H1 (cell line): ENCODE data around the gene FAM131C. TPM values are rescaled to one million over a fixed set of nuclear protein-coding genes. Genes with fewer than 3 reads are reported as not detected.

ENCODE experiments used
- CTCF ChIA-PET: fragments of 300-600 bp; sonication (Branson Sonifier 250); formaldehyde crosslinking; loops from one replicate; lab custom pipeline; 2021; ENCODE audit not compliant: partially characterized antibody; lab: Charles Lee
- POLR2A ChIA-PET: fragments of 300-600 bp; sonication (Branson Sonifier 250); formaldehyde crosslinking; loops from one replicate; lab custom pipeline; 2021; ENCODE audit warnings: inconsistent platforms; ENCODE audit not compliant: partially characterized antibody; lab: Charles Lee
- DNase-seq, 2 experiments: peaks; one replicate each; pipeline versions ENCODE4 v3.0.0 to v3.0.0-alpha.2; 2010 to 2022; ENCODE audit warnings: low spot score in 2 of 2, low read depth in 1 of 2, mixed read lengths in 1 of 2
- FAIRE-seq: peaks from 2 replicates; lab custom pipeline; 2011; peaks lifted over from hg19 to GRCh38; lab: Jason Lieb, UNC
- H2AFZ ChIP-seq: 2 replicates; pipeline ENCODE4 v1.8.1; 2012; ENCODE audit warnings: low read length, inconsistent platforms
- H2AK5ac ChIP-seq: 2 replicates; pipeline ENCODE4 v1.6.1; 2013; ENCODE audit warnings: low read depth, low read length
- H2BK120ac ChIP-seq: replicated peaks from 2 replicates; pipeline ENCODE3; 2013; ENCODE audit warnings: low read depth, low read length, inconsistent platforms
- H2BK12ac ChIP-seq: 2 replicates; pipeline ENCODE4 v1.6.1; 2013; ENCODE audit warnings: low read depth, low read length
- H2BK15ac ChIP-seq: 2 replicates; pipeline ENCODE4 v1.6.1; 2013; ENCODE audit warnings: low read length
- H2BK20ac ChIP-seq: 2 replicates; pipeline ENCODE4 v1.6.1; 2013; ENCODE audit warnings: low read length
- H2BK5ac ChIP-seq: 2 replicates; pipeline ENCODE4 v1.6.1; 2013; ENCODE audit warnings: low read depth, low read length
- H3K14ac ChIP-seq: 2 replicates; pipeline ENCODE4 v1.6.1; 2013; ENCODE audit warnings: inconsistent platforms; ENCODE audit not compliant: insufficient read length
- H3K18ac ChIP-seq: 2 replicates; pipeline ENCODE4 v1.6.1; 2013; ENCODE audit warnings: low read length; ENCODE audit errors: extremely low read depth
- H3K23ac ChIP-seq: 2 replicates; pipeline ENCODE4 v1.6.1; 2013; ENCODE audit warnings: inconsistent platforms; ENCODE audit not compliant: insufficient read length
- H3K23me2 ChIP-seq: 2 replicates; pipeline ENCODE4 v1.6.1; 2013; ENCODE audit warnings: low read depth, low read length
- H3K27ac ChIP-seq: 2 replicates; pipeline ENCODE4 v1.6.1; 2011; ENCODE audit warnings: low read depth, low read length, inconsistent platforms
- H3K27me3 ChIP-seq, 4 experiments: replicated peaks in 1 of 4; 1 replicate in 1 of 4; 2 replicates in 3 of 4; pipeline versions ENCODE4 v1.6.1 to v1.8.1; 2011 to 2013; ENCODE audit warnings: low read length in 3 of 4, mild to moderate bottlenecking in 3 of 4, inconsistent platforms in 2 of 4, mixed read lengths in 2 of 4, moderate library complexity in 1 of 4; ENCODE audit not compliant: control insufficient read depth in 3 of 4, insufficient read depth in 3 of 4; ENCODE audit errors: extremely low read depth in 1 of 4
- H3K36me3 ChIP-seq, 4 experiments: 2 replicates each; pipeline versions ENCODE4 v1.6.1 to v1.8.1; 2011 to 2013; ENCODE audit warnings: mild to moderate bottlenecking in 4 of 4, low read length in 3 of 4, moderate library complexity in 2 of 4, control low read depth in 1 of 4, inconsistent platforms in 1 of 4; ENCODE audit not compliant: insufficient read depth in 4 of 4, control insufficient read depth in 2 of 4
- H3K4ac ChIP-seq: replicated peaks from 2 replicates; pipeline ENCODE3; 2013; ENCODE audit warnings: low read length, low read depth, mixed read lengths, inconsistent platforms; ENCODE audit not compliant: insufficient read length
- H3K4me1 ChIP-seq, 4 experiments: replicated peaks in 1 of 4; 1 replicate in 1 of 4; 2 replicates in 3 of 4; pipeline versions ENCODE4 v1.6.1 to v1.8.1; 2011 to 2013; ENCODE audit warnings: low read length in 3 of 4, inconsistent platforms in 2 of 4, mixed read lengths in 1 of 4; ENCODE audit not compliant: insufficient read depth in 4 of 4, control insufficient read depth in 3 of 4
- H3K4me2 ChIP-seq, 2 experiments: 2 replicates each; pipeline versions ENCODE4 v1.6.1 to v1.8.1; 2011 to 2013; ENCODE audit warnings: low read depth in 2 of 2, low read length in 2 of 2, control low read depth in 1 of 2, inconsistent platforms in 1 of 2, mild to moderate bottlenecking in 1 of 2; ENCODE audit not compliant: insufficient read depth in 1 of 2
- H3K4me3 ChIP-seq, 4 experiments: fragments of 200-600, 300-600 bp in 1 of 4; sonication (generic), shearing (Covaris generic), sonication (Bioruptor Twin) in 1 of 4; 2 replicates each; pipeline versions ENCODE4 v1.5.1 to v1.8.1; 2011 to 2016; ENCODE audit warnings: low read length in 4 of 4, low read depth in 3 of 4, control low read depth in 2 of 4, inconsistent platforms in 2 of 4, mild to moderate bottlenecking in 2 of 4, mixed read lengths in 1 of 4, moderate library complexity in 1 of 4; ENCODE audit not compliant: insufficient read depth in 2 of 4; ENCODE audit errors: extremely low read depth in 1 of 4
- H3K56ac ChIP-seq: replicated peaks from 2 replicates; pipeline ENCODE3; 2013; ENCODE audit warnings: low read depth, mild to moderate bottlenecking, mixed read lengths, low read length, inconsistent platforms; ENCODE audit not compliant: insufficient read length
- H3K79me1 ChIP-seq: 2 replicates; pipeline ENCODE4 v1.6.1; 2013; ENCODE audit warnings: low read depth, low read length, control low read depth
- H3K79me2 ChIP-seq, 2 experiments: 2 replicates each; pipeline versions ENCODE4 v1.6.1 to v1.8.1; 2012 to 2013; ENCODE audit warnings: low read length in 2 of 2, mild to moderate bottlenecking in 2 of 2, inconsistent platforms in 1 of 2; ENCODE audit not compliant: insufficient read depth in 2 of 2, control insufficient read depth in 1 of 2
- H3K9ac ChIP-seq, 4 experiments: replicated peaks in 1 of 4; 1 replicate in 1 of 4; 2 replicates in 3 of 4; pipeline versions ENCODE4 v1.6.1 to v1.8.1; 2011 to 2013; ENCODE audit warnings: low read depth in 3 of 4, low read length in 3 of 4, control low read depth in 2 of 4, mild to moderate bottlenecking in 2 of 4, moderate library complexity in 2 of 4, inconsistent platforms in 1 of 4; ENCODE audit errors: extremely low read depth in 1 of 4
- H3K9me3 ChIP-seq, 2 experiments: 2 replicates each; pipeline versions ENCODE4 v1.6.1 to v1.8.1; 2012 to 2013; ENCODE audit warnings: mild to moderate bottlenecking in 2 of 2, moderate library complexity in 2 of 2, control low read depth in 1 of 2, inconsistent platforms in 1 of 2, low read depth in 1 of 2, low read length in 1 of 2, mixed read lengths in 1 of 2; ENCODE audit not compliant: insufficient read depth in 2 of 2
- H4K20me1 ChIP-seq, 2 experiments: replicated peaks in 1 of 2; 2 replicates each; pipeline versions ENCODE3 to v1.8.1; 2011 to 2013; ENCODE audit warnings: inconsistent platforms in 2 of 2, low read length in 2 of 2, mild to moderate bottlenecking in 1 of 2; ENCODE audit not compliant: insufficient read depth in 2 of 2, control insufficient read depth in 1 of 2
- H4K5ac ChIP-seq: 2 replicates; pipeline ENCODE4 v1.6.1; 2013; ENCODE audit warnings: low read length, low read depth, mixed read lengths, inconsistent platforms; ENCODE audit not compliant: insufficient read length
- H4K8ac ChIP-seq: 2 replicates; pipeline ENCODE4 v1.8.0; 2013; ENCODE audit warnings: mild to moderate bottlenecking, moderate library complexity, low read length, inconsistent platforms; ENCODE audit not compliant: insufficient read depth; ENCODE audit errors: extremely low read depth
- H4K91ac ChIP-seq: replicated peaks from 2 replicates; pipeline ENCODE3; 2013; ENCODE audit warnings: low read length, mixed read lengths, inconsistent platforms; ENCODE audit not compliant: insufficient read length
- BCL11A ChIP-seq, 2 experiments: IDR thresholded peaks; one replicate each; pipeline ENCODE4 v1.6.1; 2011; ENCODE audit warnings: low read depth in 2 of 2, low read length in 2 of 2, mild to moderate bottlenecking in 2 of 2
- CEBPB ChIP-seq: IDR thresholded peaks from 2 replicates; pipeline ENCODE4 v1.6.1; 2012; ENCODE audit warnings: low read depth, low read length
- CHD1 ChIP-seq: IDR thresholded peaks from 2 replicates; pipeline ENCODE4 v1.6.1; 2012; ENCODE audit warnings: low read depth, low read length, improper control_type of control experiment
- CREB1 ChIP-seq: IDR thresholded peaks from 2 replicates; pipeline ENCODE4 v1.6.1; 2012; ENCODE audit warnings: inconsistent platforms
- HDAC2 ChIP-seq, 2 experiments: fragments of 300-600 bp in 1 of 2; sonication (generic) in 1 of 2; IDR thresholded peaks; 2 replicates each; pipeline ENCODE4 v1.6.1; 2011 to 2012; ENCODE audit warnings: low read depth in 2 of 2, low read length in 2 of 2, mild to moderate bottlenecking in 2 of 2, moderate library complexity in 2 of 2, borderline replicate concordance in 1 of 2, inconsistent platforms in 1 of 2
- MAFK ChIP-seq: IDR thresholded peaks from 2 replicates; pipeline ENCODE4 v1.6.1; 2012; ENCODE audit warnings: low read depth, mild to moderate bottlenecking, improper control_type of control experiment, low read length
- PHF8 ChIP-seq: fragments of 200-600 bp; sonication (generic); conservative IDR thresholded peaks from 2 replicates; pipeline ENCODE4 v1.7.1; 2012; ENCODE audit warnings: low read depth, mild to moderate bottlenecking, inconsistent platforms, low read length, moderate library complexity
- POLR2AphosphoS5 ChIP-seq: IDR thresholded peaks from 2 replicates; pipeline ENCODE4 v1.6.1; 2011; ENCODE audit warnings: low read depth, low read length
- POU5F1 ChIP-seq: IDR thresholded peaks from 2 replicates; pipeline ENCODE4 v1.6.1; 2011; ENCODE audit warnings: low read depth, mild to moderate bottlenecking, low read length, moderate library complexity
- RXRA ChIP-seq: IDR thresholded peaks from 2 replicates; pipeline ENCODE4 v1.6.1; 2011; ENCODE audit warnings: low read depth, mild to moderate bottlenecking, low read length, moderate library complexity; ENCODE audit not compliant: insufficient read depth
- SIX5 ChIP-seq: IDR thresholded peaks from 2 replicates; pipeline ENCODE4 v1.6.1; 2011; ENCODE audit warnings: mild to moderate bottlenecking, low read depth, low read length
- SP2 ChIP-seq: IDR thresholded peaks from 2 replicates; pipeline ENCODE4 v1.6.1; 2012; ENCODE audit warnings: mild to moderate bottlenecking, low read length, inconsistent platforms
- TAF1 ChIP-seq: IDR thresholded peaks from 2 replicates; pipeline ENCODE4 v1.6.1; 2011; ENCODE audit warnings: mild to moderate bottlenecking, low read depth, low read length
- TAF7 ChIP-seq: optimal IDR thresholded peaks from 2 replicates; pipeline ENCODE3; 2011; ENCODE audit warnings: low read depth, mild to moderate bottlenecking, inconsistent platforms, low read length, moderate library complexity, borderline replicate concordance
- TBP ChIP-seq: IDR thresholded peaks from 2 replicates; pipeline ENCODE4 v1.6.1; 2011; ENCODE audit warnings: low read depth, low read length, improper control_type of control experiment
- YY1 ChIP-seq: IDR thresholded peaks from 2 replicates; pipeline ENCODE4 v1.6.1; 2011; ENCODE audit warnings: low read depth, mild to moderate bottlenecking, low read length
- WGBS, 2 experiments: shearing (Covaris generic) in 1 of 2; methylation state at CpG; one replicate each; pipeline versions ENCODE4 v1.1.6 to v1.1.7; 2013 to 2015; ENCODE audit warnings: low lambda C conversion rate in 2 of 2, mixed read lengths in 2 of 2, inconsistent platforms in 1 of 2, low coverage in 1 of 2, missing lambda C conversion rate in 1 of 2; ENCODE audit not compliant: insufficient replicate concordance in 2 of 2, insufficient coverage in 1 of 2, insufficient read length in 1 of 2; ENCODE audit errors: extremely low coverage in 1 of 2, missing lambda C conversion rate in 1 of 2; 5-methylcytosine and 5-hydroxymethylcytosine counted together
- polyA plus RNA-seq, 7 experiments: library from polyadenylated mRNA; depleted of rRNA in 3 of 7; stranded (reverse) in 5 of 7; unstranded in 2 of 7; fragments of >200 nt in 5 of 7; fragments of 200-250 nt in 2 of 7; gene quantifications; 1 replicate in 5 of 7; 2 replicates in 1 of 7; 4 replicates in 1 of 7; pipeline versions ENCODE4 v1.2.1 to v1.2.3, GENCODE V29; 2011 to 2013; ENCODE audit warnings: missing spikeins in 2 of 7, mixed read lengths in 2 of 7
- total RNA-seq: library from RNA; stranded (reverse); fragmentation: NEBNext Ultra II Directional; extraction: Animal tissue kit (Norgen Biotek cat#: 25700); gene quantifications from 2 replicates; pipeline ENCODE4 v1.2.1, GENCODE V29; 2021

FAM131C gene
- total and polyA plus RNA-seq, 2 of the 8 experiments (the other 6 are each of a cell fraction or from before 2014, with no cell fraction given) = 0.73 to 0.78 TPM

- H3K9ac ChIP-seq = no peak overlapping the region
- no peaks in the 10 kb centered on the region for H3K36me3 ChIP-seq
- H3K79me2 ChIP-seq = no peaks in the 10 kb centered on the region
- no peak overlapping the region for H3K18ac ChIP-seq
- H3K4me3 ChIP-seq = no peak overlapping the region
- no peak overlapping the region for H2AFZ ChIP-seq
- H2AK5ac ChIP-seq = no peak overlapping the region
- no peaks in the 10 kb centered on the region for H4K20me1 ChIP-seq
- no peak overlapping the region for H3K23ac ChIP-seq
- H3K9me3 ChIP-seq = peaks cover 5 to 9% of the 10 kb centered on the region in 2 experiments; a peak in 3 of 4 replicates
- no peak overlapping the region for H2BK5ac ChIP-seq
- H3K79me1 ChIP-seq = no peaks in the 10 kb centered on the region; the same call in 1 of the 2 replicates
- FAIRE-seq = no peak
- no peak overlapping the region for H3K56ac ChIP-seq
- H3K4me1 ChIP-seq = peaks cover 4 to 16% (median 10%) of the 10 kb centered on the region in 4 experiments
- no peak overlapping the region for H3K4me2 ChIP-seq
- ChIA-PET CTCF (interaction anchor here (0.6 to 31.3 kb wide), 9 partner anchors 8 to 84 kb away, joined by 3 to 522 read pairs (median 3); partner anchors contain the start of genes EPHA2 and FAM131C), POLR2A (interaction anchor here (1.1 to 1.6 kb wide), 4 partner anchors 12 to 59 kb away, joined by 3 to 4 read pairs (median 4); no protein-coding TSS in a partner anchor)
- no peak overlapping the region for H4K8ac ChIP-seq
- no peak overlapping the region for H2BK15ac ChIP-seq
- no peak overlapping the region for H3K4ac ChIP-seq
- DNase-seq = no peak
- H4K5ac ChIP-seq = no peak overlapping the region
- H2BK120ac ChIP-seq = no peak overlapping the region
- no peaks in the 10 kb centered on the region; the same call in 1 of the 2 replicates for H3K23me2 ChIP-seq
- no peak overlapping the region for H2BK12ac ChIP-seq
- H2BK20ac ChIP-seq = no peak overlapping the region
- H3K27ac ChIP-seq = no peak overlapping the region
- no peak overlapping the region for H3K14ac ChIP-seq
- no peaks in the 10 kb centered on the region for H3K27me3 ChIP-seq
- 92% methylated on average over 1 of the region's 1 CpG; no CpG with 5 or more reads in 1 of the 2 experiments for WGBS, 2 experiments
- H4K91ac ChIP-seq = no peak overlapping the region
- TF ChIP-seq POLR2AphosphoS5 (no peak), PHF8 (no peak), TAF1 (no peak), POU5F1 (no peak), CEBPB (no peak), BCL11A (IDR thresholded peaks at IDR 0.05; ENCODE audit: low read depth in 2 of 2, low read length in 2 of 2) (no peak), CHD1 (no peak), RXRA (no peak), HDAC2 (IDR thresholded peaks at IDR 0.05; ENCODE audit: borderline replicate concordance in 1 of 2, low read depth in 2 of 2, low read length in 2 of 2) (no peak), CREB1 (no peak), SIX5 (no peak), YY1 (no peak), TBP (no peak), MAFK (no peak), SP2 (no peak), TAF7 (no peak)
Measured at GRCh38 chr1:16109571-16109970, 36.1 kb upstream of the FAM131C start.
